Mesangial cell (primary cell): ENCODE measurements around the gene TESK1. TPM values are rescaled to one million over a fixed set of nuclear protein-coding genes. Genes with fewer than 3 reads are reported as not detected.

Experiments used
- total RNA-seq: library from RNA; depleted of rRNA; stranded (reverse); fragments of >200 nt; gene quantifications from 2 replicates; pipeline ENCODE4 v1.2.3, GENCODE V29; 2015

The TESK1 gene, protein sequence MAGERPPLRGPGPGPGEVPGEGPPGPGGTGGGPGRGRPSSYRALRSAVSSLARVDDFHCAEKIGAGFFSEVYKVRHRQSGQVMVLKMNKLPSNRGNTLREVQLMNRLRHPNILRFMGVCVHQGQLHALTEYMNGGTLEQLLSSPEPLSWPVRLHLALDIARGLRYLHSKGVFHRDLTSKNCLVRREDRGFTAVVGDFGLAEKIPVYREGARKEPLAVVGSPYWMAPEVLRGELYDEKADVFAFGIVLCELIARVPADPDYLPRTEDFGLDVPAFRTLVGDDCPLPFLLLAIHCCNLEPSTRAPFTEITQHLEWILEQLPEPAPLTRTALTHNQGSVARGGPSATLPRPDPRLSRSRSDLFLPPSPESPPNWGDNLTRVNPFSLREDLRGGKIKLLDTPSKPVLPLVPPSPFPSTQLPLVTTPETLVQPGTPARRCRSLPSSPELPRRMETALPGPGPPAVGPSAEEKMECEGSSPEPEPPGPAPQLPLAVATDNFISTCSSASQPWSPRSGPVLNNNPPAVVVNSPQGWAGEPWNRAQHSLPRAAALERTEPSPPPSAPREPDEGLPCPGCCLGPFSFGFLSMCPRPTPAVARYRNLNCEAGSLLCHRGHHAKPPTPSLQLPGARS
- total RNA-seq: 20.7 and 29.7 TPM in 2 replicates

DNA sequence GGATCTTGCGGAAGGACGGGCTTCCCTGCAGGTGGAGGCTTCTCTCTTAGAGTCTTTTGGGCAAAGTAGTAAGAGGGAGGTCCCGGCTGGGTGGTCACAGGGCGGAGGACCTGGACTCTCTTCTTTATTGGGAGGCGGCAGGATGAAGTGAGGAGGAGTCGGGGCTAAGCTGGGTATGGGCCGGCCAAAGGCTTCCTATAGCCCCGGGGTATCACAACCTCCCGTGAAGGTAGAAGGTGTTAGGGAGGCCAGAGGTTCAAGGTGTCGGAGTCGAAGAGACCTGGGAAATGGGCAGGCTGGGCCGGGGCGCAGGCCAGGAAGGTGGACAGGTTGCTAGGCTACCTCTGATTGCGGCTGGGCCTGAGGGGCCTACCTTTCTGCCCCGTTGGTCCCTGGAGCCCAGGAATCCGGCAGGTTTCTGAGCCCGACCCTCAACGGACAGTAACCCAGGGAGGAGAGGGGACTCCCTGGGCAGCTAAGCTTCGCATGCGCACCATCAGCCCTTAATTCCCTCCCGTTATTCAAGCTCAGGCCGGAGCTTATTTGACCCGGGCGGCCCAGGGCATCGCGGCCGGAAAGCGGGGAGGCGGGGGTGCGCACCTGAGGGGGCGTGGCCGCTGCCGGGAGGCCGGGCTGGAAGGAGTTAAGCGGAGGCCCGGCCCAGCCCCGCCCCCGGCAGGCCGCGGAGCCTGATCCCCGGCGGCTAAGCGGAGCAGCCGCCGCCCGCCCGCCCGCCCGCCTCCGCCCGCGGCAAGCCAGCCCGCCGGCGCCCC is at the start of gene TESK1:
TSS of gene TESK1 (plus strand) at position 685 of the 773 bp plus-strand sequence. CDS start 358 bp downstream, outside the sequence.

DNA sequence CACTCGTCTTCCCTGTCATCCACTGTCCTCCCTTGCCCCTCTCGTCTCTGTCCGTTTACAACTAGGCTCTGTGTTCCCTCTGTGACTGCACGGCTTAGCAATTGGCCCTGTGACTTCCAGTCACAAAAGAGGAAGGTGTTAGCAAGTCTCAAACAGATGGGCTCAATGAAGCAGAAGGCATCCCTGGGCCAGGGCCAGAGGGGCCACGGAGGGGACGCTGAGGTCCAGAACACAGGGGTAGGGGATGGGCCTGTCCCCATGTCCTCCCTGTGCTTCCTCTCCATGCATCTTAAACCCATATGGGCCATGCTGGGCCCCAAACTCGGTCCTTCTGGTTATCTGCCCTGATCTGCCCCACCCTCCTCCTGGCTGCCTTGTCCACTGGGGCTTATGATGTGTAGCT is 13.3 kb downstream of the TESK1 start, which contains the start of gene CD72:
TSS of gene CD72 (minus strand) at position 89 of the 403 bp plus-strand sequence. CDS start 110 bp downstream, outside the sequence.

DNA sequence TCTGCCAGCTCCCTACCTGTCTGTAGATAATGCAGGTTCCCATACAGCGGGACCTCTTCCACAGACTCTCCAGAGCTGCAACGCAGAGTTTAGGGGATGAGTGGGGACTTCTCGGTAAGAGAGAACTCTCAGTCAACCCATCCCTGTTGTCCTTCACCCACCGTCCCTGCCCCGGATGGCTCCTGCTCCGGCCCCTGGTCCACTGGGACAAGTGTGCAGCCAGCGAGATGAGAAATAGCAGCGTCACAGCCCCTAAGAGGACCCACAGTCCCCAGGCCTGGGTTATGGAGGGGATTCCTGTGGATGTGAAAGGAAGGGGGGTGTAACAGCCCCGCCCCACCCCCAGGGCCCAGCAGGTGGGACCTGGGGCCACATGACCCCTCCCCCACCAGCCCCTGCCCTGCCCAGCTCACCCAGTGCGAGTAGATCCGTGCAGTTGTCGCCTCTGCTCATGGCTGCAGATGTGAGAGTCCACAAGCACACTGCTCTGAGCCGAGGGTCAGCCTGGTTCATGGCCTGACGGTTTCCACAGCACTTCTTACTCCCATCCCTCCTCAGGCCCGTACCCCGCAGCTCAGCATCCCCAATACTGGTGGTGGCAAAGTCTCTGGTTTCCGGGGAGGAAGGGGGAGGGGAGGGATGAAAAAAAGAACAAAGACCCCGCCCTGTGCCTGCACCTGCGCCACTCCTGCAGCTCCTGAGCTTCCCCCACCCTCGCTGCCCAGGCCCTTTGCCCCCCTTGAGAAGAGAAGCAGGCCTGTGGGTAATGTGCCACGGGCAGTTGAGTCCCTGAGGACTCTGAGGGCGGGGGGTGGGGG is 45.5 kb downstream of the TESK1 start, which contains the start of gene SIT1:
TSS of gene SIT1 (minus strand) at position 591 of the 818 bp plus-strand sequence. CDS start at position 513, 78 bp downstream.

DNA sequence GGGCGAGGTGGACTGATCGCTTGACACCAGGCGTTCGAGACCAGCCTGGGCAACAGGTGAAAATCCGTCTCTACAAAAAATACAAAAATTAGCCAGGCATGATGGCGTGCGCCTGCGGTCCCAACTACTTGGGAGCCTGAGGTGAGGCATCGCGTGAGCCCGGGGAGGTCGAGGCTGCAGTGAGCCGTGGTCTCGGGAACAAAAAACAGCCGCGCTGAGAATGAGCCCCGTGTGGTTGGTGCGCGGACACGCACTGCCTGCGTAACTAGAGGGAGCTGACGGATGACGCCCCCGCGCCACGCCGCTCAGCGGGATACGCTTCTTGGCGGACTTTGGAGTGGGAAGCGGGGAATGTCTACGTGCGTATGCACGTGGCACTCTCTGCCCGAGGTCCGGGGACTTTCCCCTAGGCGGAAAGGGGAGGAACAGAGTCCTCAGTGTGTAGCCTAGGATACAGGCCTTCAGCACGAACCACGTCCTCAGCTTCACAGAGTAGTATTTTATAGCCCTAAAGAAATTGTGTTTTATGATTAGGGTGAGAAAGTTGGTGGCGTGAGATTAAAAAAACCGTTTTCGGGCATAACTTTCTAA is 52.6 kb downstream of the TESK1 start, which contains the start of gene RMRP:
TSS of gene RMRP (minus strand) at position 474 of the 591 bp plus-strand sequence.

DNA sequence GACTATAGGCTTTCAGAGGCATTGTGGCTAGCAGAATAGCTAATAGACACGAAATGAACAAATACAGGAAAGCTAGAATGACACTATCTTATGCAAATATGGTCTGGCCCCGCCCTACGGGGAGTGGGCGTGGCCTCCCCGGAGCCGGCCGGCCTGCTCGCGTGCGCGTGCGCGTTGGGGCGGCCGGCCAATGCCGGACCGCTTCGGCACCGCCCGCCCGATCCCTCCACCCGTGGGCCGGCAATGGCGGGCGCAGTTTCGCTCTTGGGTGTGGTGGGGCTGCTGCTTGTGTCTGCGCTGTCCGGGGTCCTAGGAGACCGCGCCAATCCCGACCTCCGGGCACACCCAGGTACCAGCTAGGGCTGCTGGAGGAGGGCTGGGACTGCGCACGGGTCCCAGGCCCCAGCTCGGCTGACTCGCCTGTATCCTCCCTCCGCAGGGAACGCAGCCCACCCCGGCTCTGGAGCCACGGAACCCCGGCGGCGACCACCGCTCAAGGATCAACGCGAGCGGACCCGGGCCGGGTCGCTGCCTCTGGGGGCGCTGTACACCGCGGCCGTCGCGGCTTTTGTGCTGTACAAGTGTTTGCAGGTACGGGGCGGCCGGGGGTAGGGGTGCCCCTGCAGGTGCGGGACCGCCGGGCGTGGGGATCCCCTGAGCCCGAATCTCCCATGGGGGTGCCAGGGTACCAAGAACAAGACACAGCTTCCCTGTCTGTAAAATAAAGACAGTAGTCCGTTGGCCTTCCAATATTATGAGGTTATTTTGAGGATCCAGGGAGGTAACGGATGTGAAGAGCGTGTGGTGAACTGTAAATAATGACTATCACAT is 53.3 kb downstream of the TESK1 start, which contains the start of gene CCDC107:
TSS of gene CCDC107 (plus strand) at position 156 of the 831 bp plus-strand sequence. CDS start at position 244, 88 bp downstream.

Other genes with a start within 250 kb of the TESK1 start
- 25.9 and 29.5 TPM in 2 replicates for gene RUSC2, start 115.2 kb upstream of the TESK1 start, total RNA-seq
- 0.49 and 3.3 TPM in 2 replicates for gene CD72, start 13.2 kb downstream of the TESK1 start, total RNA-seq
- gene SIT1, start 45.7 kb downstream of the TESK1 start, total RNA-seq: not detected in 2 replicates
- gene RMRP, start 52.8 kb downstream of the TESK1 start, total RNA-seq: 148,788 and 178,042 TPM in 2 replicates
- 16.0 and 21.6 TPM in 2 replicates for gene CCDC107, start 53.0 kb downstream of the TESK1 start, total RNA-seq
- gene ARHGEF39, start 59.9 kb downstream of the TESK1 start, total RNA-seq: 0.89 and 11.1 TPM in 2 replicates
- gene CA9, start 68.7 kb downstream of the TESK1 start, total RNA-seq: 0.13 and 0.16 TPM in 2 replicates
- 217 and 297 TPM in 2 replicates for gene TPM2, start 84.7 kb downstream of the TESK1 start, total RNA-seq
- gene TLN1, start 126.9 kb downstream of the TESK1 start, total RNA-seq: 299 and 312 TPM in 2 replicates
- 47.8 and 62.1 TPM in 2 replicates for gene CREB3, start 127.4 kb downstream of the TESK1 start, total RNA-seq
- gene GBA2, start 144.0 kb downstream of the TESK1 start, total RNA-seq: 27.1 and 38.3 TPM in 2 replicates
- gene RGP1, start 144.0 kb downstream of the TESK1 start, total RNA-seq: 15.2 and 19.1 TPM in 2 replicates
- not detected in 2 replicates for gene MSMP, start 149.0 kb downstream of the TESK1 start, total RNA-seq
- gene NPR2, start 186.3 kb downstream of the TESK1 start, total RNA-seq: 19.2 and 31.2 TPM in 2 replicates
- 0.33 and 1.3 TPM in 2 replicates for gene SPAG8, start 207.0 kb downstream of the TESK1 start, total RNA-seq
- 34.7 and 42.7 TPM in 2 replicates for gene HINT2, start 209.8 kb downstream of the TESK1 start, total RNA-seq
- not detected in 2 replicates for gene FAM221B, start 223.5 kb downstream of the TESK1 start, total RNA-seq
- 2.6 and 17.6 TPM in 2 replicates for gene TMEM8B, start 224.0 kb downstream of the TESK1 start, total RNA-seq